HG02642 (cell line): ENCODE measurements around the gene CABP7.

ENCODE experiments used
- ATAC-seq: cut with Tn5 transposase; IDR thresholded peaks from one replicate; pipeline ENCODE4 v1.9.1; 2021; ENCODE audit warnings: mild to moderate bottlenecking; ENCODE audit not compliant: unreplicated experiment, poor library complexity

The CABP7 gene

DNA sequence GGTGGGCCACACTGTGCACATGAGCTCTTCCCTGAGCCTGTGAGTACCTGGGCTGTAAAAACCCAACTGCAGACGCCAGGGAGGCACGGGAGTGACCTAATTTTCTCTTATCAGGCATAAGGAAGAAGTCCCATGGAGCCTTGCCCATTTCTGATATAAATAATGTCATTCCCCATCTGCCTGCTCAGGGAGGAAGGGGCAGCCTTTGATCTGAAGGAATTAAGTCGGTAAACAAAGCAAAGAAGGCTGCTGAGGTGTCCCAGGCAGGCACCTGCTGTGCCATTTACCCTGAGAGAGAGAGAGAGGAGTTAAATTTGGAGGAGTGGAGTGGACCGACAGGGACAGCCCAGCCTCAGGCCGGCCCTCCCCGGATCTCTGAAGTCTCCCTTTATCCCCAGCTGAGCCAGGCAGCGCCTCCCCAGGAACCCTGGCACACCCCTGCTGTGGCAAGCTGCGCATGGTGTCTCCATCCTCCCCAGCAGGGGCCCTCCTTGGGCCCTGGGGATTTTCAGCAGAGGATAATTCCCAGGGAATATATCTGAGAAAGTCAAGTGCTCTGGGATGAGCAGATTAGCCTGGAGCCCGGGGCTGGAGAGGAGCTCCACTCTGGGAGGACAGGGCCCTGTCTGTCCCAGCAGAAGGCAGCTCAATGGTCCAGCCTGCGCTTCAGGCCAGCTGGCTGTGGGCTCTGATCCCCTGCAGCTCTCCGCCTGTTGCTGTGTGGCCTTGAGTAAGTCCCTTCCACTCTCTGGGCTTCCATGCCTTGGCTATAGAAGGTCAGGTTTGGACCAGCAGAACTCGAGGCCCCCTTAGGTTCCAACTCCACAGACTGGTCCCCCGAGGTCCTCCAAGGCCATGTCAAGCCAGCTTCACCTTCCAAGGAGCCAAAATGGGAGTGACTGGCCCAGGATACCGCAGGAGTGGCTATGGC, 17.5 kb upstream of the CABP7 start:
- no peak for ATAC-seq

DNA sequence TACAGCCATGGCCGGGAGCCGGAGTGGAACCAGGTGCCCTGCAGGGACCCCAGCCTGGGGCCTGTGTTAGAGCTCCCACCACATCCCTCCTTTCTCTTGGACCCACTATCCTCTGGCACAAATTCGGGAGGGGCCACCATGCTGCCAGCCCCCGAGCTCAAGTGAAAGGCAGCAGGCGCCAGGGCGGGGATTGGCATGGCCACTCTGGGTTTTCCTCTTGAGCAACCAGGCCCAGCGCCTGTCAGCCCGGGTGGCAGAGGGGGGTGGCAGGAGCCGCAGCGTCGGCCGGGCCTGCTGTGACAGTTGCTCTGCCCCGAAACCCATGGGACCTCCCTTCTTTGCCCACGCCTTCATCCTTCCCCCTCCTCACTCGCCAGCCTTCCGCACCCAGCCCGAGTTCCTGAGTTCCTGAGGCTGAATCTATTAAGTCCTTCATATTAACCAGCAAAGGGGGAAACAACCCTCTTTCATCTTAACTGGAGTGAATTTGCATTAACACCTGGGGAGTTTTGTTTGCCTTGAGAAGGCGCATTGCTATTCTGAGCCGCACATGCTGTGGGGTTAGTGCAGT, 16.8 kb upstream of the CABP7 start:
- no peak for ATAC-seq

DNA sequence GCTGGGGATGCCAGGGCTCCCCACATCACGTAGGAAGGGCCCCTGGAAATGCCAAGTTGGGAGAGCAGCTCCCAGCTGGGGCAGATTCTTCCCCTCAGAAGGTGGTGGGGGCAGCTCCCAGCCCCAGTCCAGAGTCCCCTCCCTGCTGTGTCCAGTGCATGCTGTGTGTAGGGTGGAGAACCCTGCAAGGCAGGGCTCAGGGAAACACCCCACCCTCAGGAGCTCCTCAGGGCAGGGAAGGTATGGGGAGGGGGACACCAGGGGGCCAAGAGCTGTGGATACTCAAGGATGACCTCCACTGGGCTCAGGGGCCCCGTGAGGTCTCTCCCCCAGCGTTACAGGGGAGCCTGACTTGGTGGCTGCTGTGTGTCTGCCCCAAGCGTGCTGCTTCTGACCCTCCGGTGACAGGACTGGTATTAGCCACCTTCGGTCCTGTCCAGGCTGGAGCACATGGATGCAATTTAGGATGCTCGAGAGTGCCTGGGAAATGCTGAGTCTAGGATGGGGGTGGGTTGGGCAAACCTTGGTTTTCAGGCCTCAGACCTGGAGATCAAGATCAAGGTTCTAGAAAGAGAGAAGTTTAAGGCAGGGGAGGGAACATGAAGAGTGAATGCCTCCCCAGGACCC, 16.1 kb upstream of the CABP7 start:
- ATAC-seq, result no peak

DNA sequence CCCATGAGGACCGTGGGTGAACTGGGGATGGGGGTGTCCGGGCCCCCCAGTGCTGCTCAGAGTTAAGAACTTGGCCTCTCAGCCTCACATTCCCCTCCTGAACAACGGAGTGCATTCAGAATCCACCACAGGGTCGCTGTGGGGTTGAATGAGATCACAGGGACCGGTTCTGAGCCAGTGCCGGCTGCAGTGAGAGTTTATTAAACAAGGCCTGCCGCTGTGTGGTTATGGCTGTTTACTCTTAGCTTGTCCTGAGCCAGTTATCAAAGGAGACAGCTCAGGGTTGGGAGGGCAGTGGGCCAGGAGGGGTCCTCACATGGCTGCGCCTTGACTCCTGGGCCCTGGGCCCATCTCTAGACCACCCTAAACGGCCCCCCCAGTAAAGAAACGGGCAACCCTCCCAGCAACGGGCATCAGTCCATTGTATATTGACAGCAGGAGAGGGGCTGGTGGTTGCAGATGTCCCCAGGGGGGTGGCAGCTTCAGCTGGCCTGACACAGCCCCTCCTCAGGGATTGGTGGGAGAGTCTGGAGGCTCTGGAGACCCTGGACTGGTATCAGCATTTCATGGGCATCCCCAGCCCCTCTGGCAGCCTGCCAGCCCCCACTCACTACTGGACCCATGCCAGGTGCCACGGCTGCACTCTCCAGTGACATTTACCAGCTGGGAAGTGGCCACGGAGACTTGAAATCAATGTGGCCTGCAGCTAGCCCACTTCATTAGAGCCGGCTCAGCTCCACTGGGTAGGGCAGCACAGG, 15.1 kb upstream of the CABP7 start:
- no peak for ATAC-seq

DNA sequence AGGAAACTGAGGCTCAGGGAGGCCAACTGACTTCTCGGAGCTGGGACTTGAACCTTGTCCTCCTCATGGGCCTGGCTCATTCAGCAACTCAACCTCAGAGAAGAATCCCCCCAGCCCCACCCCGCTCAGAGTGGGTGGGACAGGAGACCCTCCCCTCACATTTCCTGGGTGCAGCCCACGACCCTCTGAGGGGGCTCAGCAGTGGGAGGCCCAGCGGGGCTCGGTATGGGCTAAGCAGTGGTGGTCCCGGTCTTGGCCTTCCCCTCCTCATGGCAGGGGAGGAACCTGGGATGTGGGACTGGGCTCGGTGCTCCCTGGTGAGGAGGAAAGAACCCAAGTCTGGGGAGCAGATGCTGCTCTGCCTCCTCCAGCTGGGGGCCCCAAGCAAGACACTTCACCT, 14.2 kb upstream of the CABP7 start:
- no peak for ATAC-seq

DNA sequence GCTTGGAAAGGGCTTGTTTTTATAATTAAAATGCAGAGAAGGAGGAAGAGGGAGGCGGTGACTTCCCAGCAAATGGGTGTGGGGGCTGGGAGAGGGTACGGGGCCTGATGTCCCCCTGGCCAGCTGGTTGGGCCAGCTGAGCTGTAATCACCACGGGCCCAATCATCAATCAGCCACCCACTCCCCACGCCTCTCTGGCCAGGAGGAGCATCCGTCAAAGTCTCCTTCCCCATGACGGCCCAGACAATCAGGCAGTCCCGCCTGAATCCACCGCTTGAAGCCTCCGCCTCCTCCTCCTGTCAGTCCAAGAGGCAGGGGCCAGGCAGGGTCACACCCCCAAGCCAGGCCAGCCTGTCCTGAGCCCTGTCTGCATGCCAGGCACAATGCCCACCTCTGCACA, 13.3 kb upstream of the CABP7 start:
- ATAC-seq, result no peak

DNA sequence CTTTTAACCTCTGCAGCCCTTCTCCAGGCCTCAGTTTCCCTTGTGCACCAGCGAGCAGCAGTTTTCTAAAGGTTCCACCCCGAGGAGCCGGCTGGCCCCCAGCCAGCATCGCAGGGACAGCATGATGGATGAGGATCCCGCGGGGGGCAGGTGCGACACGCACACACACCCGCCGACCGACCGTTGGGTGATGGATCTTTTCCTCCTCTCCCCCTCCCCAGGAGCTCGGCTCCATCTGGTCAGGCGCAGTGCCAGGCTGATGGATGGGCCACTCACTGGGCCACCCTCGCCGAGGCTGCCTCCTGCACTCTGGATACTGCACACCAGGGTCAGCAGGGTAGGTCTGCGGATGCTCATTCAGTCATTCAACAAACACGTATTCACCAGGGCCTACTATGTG, 12.8 kb upstream of the CABP7 start:
- no peak for ATAC-seq

DNA sequence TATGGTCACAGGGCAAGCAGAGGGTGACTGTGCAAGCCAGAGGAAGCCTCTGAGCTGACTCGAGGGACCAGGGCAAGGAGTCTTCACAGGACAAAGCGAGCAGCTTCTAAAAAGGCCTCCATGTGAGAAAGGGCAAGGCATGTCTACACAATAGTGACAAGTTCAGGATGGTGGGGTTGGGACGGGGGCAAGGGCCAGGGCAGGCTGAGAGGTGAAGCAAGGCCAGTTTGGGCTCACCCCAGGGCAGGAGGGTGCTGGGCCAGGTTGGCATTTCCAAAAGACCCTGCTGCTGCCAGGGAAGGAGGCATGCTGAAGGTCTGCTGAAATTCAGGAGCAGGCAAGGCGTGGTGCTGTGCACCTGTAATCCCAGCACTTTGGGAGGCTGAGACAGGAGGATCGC, 12.3 kb upstream of the CABP7 start:
- no peak for ATAC-seq

DNA sequence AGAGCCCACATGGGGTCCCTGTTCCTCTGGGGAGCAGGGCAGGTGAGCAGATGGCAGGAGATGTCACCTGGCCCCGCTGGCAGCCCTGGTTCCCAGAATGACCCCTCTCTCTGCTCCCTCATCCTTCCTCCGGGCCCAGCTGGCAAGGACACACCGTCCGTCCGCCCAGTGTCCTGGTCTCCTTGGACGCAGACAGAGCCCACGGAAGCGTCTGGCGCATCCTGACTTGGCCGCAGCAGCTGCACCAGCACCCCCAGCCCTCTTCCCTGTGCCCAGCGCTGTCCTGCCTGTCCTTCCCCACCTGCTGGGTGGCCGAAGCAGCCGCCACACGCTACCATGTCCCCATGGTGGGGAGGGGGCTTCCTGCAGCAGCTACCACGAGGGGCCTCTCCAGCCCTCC, 9.6 kb upstream of the CABP7 start:
- no peak for ATAC-seq

DNA sequence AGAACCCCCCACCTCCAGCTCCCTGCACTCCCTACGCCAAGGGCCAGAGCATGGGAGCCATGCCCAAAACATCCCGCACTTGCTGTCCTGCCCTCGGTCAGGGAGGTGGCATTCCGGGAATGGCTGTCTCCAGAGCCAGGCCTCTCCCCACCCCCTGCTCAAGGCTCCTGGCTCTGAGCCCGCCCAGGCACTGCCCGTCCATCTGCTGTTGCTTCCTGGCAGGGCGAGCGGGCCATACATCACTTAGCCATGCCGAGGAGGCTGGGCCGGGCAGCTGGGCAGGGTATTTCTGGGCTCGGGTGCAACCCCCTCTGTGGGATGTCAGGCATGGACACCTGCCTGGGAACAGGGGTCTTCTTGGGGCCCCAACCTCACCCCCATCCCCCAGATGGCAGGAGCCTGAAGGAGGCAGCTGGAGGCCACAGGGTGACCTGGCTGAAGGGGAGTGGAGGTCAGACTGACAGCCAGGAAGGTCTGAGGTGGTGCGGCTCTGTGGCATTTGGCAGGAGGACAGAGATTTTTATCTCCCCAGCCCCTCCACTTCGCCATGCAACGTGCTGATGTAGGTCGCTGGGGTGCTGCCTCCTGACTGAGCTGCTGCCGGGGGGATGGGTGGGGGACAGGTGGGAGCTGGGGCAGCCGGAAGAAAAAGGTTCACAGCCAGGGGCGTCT, 8.7 kb upstream of the CABP7 start:
- no peak for ATAC-seq

DNA sequence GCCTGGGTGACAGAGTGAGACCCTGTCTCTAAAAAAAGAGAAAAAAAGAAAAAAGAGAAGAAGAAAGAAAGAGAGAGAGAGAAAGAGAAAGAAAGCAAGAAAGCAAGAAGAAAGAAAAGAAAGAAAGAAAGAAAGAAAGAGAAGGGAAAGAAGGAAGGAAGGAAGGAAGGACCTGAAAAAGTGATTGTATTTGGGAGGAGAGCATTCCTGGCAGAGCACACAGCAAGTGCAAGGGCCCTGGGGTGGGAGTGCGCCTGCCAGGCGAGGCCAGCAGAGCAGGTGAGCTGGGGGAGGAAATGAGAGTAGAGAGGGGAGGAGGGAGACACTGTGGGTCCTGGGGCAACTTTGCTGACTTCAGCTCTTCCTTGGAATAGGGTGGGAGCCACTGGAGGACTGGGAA, 7.7 kb upstream of the CABP7 start:
- no peak for ATAC-seq

DNA sequence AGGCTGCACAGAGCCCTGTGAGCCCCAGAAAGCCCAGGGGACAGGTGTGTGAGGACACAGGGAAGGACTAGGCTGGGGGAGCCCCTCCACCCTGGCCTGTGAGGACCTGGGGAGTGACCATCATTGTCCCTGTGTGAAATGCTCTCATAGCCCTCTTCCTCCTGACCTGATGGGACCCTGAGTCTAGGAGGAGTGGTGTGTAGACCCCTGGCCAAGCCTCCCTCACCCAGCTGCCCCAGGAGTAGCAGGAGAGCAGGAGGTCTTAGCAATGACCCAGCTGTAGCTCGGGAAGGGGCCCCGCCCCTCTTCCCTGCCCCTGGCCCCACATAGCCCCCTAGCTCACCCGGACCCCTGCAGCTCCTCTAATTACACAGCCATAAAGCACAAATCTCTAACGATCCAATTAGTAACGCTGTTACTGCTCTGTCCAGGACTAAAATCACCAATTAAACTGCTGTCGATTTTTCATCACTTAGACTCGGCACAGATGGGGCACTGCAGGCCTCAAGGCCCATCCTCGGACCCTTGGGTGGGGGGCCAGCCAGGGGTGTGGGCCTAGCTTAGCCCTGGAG, 6.6 kb upstream of the CABP7 start:
- no peak for ATAC-seq

DNA sequence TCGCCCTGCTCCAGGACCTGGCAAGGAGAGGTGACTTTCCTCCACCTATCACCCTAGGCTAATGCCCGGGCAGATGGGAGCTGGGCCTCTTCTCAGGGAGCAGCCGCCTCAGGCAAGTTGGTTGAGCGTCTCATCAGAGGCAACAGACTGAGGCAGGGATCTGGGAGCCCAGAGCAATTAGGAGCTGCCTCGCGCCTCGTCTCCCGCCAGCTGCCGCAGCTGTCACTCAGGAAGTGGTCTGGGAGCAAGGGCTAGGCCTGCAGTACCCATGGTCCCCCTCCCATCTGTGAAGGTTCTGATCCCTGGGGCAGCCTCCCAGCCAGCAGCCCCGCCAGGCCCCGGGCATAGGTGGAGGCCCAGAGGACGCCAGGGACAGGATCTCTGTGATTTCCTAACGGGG, 4.6 kb upstream of the CABP7 start:
- no peak for ATAC-seq

DNA sequence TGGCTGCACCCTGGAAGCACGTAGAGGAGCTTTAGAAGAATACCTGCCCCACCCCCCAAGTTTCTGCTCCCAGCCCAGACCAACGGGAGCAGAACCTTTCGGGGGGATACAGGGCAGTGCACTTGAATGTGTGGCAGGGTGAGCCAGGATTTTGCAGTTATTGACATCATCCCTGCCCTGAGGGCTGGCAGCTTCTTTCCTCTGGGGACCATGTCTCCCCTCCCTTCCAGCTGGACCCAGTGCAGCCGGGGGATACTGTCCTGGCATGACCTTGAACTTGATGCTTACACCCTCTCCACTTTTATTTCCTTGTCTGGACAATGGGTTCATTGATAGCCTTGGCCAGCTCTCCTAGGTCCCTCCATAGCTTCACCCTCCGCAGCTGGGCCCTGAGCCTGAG, 4.1 kb upstream of the CABP7 start:
- ATAC-seq, result no peak

DNA sequence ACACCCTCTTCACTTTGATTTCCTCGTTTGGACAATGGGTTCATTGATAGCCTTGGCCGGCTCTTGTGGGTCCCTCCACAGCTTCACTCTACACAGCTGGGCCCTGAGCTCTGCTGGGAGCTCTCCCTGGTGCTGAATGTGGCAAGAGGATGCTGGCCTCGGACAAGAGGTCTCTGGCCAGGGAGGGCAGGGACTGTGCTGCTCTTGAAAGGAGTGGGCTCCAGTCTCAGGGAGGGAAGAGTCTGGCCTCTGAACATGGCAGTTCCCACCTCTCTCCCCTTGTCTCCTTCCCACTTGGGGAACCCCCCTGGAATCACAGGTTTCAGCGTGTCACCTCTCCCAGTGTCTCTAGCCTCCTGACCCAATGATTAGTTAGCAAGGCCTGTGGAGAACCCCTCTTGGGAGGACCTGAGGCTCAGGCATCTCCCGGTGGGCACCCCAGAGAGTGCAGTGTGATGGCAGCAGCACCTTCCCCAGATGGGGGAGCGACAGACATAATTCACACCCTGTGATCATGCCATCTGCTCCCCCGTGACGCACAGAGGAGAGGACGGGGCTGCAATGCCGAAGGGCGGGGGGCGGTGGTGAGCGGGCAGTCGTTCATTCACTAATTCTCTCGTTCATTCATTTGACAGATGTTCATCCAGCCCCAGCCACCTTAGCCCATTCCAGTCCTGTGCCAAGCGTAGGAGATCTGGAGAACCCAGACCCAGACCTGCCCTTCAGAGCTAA, 2.8 kb upstream of the CABP7 start:
- ATAC-seq, result no peak

DNA sequence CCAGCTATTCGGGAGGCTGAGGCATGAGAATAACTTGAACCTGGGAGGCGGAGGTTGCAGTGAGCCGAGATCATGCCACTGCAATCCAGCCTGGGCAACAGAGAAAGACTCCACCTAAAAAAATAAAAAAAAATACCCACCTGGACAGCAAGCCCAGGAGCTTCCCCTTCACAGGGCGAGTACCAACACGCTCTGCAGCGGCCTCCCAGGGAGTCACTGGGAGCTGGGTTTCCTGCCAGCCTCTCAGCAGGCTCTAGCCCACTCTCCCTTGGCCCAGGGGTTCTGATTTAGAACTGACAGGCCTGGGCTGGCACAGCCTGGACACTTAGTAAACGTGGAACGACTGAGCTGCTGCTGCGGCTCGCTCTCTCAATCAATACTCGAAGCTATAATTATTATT, 2.0 kb upstream of the CABP7 start:
- ATAC-seq, result no peak

DNA sequence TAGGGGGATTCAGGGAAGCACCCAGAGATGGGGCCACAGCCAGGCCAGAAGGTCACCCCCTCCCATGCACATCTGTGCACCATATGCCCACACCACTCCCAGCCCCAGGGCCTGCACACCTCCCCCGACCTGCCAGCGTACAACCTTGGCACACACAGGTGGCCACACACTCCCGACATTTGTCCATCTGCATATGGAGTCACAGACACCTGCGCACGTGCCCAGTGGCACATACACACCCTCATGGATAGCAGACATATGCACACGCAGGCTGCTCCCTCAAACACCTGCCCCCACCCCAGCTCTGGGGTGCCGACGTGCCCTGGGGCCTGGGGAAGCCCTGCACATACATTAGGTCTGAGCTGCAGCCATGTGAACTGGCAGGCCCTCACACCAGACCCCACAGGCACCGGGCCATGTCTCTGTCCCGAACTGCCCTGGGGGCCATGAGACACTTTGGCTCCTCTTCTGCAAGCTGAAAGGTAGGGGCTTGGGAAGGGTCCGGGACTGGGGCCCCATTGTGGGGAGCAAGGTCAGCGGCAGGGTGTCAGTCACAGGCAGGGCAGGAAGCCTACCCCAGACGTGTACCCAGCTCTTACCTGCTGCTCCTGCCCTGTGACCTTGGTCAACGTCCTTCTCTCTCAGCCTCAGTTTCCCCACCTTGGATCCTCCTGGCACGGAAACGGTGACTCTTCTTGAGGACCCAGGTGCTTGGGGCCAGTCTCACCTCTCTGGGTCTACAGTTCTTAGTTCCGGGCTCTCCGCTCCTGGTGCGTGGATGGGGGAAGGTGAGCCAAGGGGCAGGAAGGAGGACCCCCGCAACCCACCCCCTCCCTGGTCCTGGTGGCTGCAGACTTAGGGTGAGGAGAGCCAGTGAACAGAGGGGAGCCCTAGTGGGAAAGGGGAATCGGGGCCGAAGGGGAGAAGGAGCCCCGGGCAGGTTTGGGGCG, 579 bp upstream of the CABP7 start:
- no peak for ATAC-seq

DNA sequence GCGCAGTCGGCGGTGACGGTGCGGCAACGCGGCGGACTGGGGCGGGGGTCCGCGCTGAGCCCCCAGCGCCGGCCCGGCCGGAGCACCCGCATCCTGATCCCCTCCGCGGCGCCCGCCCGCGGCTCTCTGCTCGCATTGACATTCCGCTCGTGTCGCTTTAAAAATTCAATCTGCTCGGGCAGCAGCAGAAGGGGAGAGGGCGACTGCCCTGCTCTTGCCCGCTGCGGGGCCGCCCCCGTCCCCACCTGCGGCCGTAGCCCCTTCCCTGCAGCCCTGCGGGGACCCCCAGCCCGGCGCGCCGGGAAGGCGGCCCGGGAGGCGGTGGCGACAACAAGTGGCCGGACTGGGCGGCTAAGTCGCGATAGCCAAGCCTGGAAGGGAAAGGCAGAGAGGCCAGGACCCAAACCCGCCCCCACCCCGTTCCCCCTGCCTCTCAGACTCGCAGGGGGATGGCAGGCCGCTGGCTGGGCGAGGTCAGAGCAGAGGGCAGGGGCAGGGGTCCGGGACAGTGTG, 1.1 kb downstream of the CABP7 start:
- ATAC-seq, result no peak
